ENCODE results near the gene AFMID.
"Not testable (repeated sequence)": the region's sequence is repeated elsewhere in the genome, so short reads cannot be mapped to it uniquely, and the experiment has no call there.

The AFMID gene

DNA sequence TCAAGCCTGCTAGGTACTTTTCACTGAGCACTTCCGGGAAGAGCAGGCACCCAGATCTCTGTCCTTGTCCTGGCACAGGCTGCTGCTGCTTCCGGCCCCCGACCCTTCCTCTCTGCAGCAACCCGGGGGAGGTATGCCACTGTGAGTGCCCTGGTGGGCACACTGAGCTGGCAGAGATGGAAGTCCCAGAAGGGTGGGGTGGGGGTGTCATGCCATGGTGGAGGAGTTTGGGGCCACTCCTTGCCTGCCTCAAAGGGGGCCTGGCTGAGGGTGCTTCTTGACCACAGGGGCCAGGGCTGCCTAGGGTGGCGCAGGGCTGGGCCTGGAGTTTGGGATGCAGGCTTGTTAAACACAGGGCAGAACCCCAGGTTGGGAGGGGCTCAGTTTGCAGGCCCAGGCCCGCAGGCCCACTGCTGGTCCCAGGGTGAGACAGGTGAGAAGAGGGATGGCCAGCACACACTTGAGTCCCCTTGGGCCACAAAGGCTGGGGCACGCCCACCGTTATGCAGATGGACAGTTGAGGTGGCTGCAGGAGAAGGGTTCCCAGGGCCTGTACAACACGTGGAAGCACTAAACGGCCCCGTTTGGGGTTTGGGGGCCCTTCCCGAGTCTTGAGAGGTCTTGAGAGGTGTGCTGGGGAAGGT, 53.0 kb downstream of the AFMID start:
- no peak for DNase-seq

DNA sequence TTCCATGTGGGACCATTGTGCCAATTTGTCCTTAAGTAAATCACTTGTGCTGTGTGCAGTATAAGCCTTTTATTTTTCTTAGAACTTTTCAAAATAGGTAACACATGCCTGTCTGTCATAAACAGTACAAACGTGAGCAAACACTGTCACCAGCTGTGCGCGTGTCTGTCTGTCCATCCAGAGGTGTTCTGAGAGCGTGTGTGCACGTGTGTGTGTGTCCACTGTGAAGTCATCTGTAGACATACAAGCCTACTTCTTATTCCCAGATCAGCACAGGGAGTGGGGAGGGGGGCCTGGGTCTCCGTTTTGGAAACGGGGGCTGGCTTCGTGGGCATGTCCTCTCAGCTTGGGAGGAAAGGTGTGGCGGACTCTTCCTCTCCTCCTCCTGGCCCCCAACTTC, 53.7 kb downstream of the AFMID start:
- no peak for DNase-seq

DNA sequence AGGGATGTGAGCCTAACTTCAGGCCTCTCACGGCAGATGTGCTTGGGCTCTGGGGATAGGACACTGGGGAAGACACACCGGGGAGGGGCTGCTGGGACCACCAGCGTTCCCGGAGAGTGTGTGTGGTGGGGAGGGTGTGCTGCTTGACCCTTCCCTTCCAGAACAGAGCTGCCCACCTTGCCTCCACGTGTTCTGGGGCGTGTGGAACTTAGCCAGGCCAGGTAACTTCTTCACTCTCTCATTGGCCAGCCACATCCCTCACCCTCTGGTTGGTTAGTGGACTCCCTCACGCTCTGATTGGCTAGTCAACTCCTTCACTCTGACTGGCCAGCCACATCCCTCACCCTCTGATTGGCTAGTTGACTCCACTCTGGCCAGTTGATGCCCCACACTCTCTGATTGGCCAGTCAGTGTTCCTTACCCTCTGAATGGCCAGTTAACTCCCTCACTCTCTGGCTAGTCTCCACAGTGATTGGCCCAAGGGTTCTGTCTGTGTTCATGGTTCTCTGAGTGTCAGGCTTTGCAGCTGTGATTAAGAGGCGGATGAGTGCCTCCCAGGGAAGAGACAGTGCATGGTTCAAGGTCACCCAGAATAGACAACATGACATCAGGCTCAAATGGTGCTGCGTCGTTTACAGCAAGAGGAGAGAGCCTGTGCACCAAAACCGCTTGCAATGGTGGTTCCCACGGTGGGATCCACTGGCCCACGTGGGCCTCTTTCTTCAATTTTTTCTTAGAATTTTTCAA, 54.3 kb downstream of the AFMID start:
- peak; percentile 23 for DNase-seq

DNA sequence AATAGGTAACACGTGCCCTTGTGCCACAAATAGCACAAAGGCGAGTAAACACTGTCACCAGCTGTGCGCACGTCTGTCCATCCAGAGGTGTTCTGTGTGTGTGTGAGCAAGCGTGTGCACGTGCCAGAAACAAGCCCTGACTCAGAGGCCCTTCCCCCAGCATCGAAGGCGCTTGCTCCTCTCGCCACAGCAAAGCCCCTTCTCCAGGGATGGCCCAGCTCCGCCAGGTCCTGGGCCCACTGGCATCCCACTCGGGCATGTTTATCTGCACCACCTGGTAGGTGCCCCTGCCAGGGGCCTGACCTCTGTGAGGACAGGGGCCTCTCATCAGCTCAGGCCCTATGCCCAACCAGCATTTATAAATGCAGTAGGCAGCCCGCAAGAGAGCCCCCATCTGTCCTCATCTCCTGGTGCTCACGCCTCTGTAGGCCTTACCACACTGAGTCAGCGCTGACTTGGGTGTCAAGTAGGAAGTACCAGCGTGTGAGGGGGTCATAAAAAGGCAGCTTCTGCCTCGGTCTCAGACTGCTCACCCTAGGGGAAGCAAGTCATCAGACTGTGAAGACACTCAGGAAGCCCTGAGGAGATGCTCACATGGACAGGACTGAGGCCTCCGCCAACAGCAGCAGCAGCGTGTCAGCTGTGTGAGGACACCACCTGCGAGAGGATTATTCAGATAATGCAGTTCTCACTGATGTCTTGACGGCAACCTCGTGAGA, 55.0 kb downstream of the AFMID start:
- no peak for DNase-seq

DNA sequence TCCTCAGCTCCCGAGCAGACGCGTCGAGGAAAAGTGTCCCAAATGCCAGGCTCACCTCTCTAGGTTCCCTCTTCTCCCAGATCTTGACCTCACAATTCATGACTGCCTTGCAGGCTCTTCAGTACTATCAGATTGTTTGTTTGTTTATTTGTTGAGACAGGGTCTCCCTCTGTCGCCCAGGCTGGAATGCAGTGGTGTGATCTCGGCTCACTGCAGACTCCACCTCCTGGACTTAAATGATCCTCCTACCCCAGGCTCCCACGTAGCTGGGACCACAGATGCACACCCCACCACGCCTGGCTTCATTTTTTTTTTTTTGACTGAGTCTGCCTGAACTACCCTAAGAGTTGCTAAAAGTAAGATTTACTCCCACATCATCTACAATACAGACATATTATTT, 60.1 kb downstream of the AFMID start:
- DNase-seq: no peak

DNA sequence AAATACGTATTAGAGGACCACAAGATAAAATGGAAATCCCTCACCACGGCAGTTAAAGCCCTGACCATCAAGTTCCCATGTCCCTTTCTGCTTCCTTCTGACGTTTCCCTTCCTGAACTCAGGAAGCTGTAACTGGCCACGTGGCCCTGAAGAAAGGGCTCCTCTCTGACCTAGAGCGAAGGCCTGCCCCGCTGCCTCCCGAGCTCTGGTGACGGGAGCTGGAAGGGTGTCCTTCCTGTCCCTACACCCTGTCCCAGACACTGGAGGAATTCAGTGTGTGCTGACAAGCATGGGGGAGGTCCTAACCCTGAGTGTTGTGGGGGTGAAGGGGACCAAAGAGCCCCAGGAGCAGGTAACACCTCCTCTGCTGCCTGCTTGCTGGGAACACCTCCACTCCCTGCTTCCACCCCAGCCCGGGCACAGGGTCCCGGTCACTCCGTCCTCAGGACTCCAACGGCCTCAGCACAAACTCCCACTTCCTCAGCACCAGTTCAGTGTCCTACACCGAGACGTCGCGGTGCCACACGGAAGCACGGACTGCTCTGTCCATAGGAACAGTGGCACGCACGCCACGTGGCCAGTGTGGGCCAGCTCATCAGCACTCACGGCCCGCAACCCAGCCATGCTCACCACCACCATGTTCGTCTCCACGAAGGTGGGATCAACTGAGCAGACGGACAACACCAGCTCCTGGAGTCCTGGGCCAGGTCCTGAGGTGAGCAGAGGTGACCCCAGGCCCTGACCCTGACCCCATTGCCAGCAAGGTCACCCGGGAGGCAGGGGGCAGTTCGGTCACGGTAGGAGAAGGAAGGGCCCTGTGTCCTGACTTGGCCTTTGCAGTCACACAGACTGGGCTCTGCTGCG, 61.1 kb downstream of the AFMID start:
- no peak for DNase-seq

DNA sequence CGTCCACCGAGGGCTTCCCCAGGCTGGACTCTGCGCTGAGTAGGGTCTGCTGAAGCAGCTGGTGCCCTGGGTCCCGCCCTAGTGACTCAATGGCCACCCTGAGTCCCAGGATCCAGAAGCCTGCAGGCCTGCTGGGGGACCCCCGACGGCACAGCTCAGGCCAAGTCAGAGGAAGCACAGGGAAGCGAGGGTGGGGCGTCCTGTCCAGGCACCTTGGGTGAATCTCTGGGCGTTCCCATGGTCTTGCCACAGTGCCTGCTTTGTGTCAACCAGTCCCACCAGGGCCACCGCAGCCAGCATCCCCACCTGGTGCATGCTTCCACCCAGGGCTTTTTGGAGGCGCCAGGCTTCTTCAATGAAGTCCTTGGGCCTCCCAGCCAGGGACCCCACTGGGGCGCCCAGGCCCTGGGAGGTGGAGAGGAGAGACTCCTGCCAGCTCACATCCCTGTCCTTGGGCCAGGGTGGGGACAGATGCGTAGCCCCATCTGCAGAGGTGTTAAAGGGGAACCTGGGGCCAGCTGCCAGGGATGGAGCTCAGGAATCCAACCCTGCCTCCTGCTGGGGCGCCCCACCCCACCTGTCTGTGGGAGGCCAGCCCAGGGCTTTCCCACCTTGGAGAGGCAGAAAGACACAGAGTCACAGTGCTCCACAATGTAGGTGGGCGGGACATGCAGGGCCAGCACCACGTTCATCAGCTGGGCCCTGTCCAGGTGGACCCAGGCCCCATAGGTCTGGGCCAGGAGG, 62.1 kb downstream of the AFMID start:
- DNase-seq: no peak

DNA sequence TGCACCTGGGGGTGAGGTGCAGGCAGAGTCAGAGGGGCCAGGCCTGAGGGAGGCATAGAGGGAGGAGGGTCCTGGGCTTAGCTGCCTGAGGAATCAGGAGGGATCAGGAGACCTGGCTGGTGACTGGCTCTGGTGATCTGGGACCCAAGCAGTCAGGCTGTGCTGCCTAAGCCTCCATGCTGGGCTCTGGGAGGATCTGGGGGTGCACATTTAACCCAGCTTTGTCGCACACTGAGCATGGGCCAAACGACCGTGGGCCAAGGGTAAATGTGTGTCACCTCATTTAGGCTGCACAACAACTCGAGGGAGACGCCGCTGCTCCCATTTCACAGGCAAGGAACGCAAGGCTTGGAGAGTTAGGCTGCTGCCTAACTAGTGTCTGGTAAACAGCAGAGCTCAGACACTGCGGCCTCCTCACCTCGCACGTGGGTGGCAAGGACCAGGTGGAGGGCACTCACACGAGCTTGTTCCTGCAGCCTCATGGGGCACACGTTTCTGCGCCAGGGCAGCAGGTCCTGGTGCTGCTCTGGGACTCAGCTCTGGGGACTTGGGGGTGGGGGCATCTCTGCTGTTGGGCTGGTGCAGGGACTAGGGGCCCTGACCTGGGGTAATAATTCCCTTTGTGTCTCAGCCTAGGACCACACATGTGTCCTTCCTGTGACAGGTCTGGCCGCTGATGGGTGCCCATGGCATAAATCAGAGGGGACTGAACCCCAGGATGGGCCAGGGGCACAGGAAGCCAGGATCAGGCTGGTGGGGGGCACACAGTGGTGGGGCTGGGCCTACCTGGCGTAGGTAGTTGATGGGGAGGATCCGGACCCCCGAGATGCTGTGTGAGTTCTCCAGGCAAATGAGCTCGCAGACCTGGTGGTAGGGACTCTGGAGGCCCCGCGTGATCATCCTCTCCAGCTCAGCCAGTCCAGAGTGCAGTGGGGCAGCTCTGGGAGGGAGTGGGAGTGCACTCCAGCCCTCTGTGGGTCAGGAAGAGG, 63.0 kb downstream of the AFMID start:
- no peak for DNase-seq

DNA sequence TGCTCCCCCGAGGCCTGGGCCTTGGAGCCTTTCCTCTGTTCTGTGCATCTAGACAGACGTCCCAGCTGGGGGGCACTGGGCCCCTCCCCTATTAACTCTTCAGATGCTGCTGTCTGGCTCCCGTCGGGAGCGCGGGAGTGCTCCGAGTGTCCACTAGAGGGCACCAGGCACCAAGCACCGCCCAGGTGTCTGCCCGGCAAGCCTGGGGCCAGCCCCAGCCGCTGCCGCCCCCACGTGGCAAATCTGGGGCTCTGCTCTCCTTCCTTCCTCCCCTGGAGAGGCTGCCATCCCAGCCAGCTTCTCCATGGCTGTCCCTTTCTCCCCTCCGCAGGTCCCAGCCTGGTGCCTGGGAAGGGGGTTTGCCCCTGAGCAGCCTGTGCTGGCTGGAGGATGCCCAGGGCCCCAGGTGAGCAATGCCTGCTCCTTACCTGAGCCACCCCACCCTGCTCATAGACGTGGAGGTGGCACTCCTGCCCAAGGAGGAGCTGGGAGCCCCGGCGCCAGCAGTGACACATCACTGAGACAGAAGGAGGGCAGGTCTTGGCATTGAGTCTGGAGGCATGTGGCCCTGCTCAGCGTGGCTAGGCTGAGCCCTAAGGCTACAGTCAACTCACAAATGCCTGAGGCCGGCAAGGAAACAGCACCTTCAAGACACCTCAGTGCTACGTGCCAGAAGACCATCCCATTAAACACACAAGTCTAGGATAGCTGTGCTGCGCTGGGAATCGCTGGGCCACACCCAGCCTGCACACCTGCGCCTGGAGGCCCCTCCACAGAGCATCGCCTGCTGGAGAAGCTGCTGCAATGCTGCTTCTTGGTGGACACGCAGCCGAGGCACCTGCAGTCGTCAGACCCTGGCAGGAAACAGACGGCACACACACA, 64.0 kb downstream of the AFMID start:
- DNase-seq: peak; percentile 62

DNA sequence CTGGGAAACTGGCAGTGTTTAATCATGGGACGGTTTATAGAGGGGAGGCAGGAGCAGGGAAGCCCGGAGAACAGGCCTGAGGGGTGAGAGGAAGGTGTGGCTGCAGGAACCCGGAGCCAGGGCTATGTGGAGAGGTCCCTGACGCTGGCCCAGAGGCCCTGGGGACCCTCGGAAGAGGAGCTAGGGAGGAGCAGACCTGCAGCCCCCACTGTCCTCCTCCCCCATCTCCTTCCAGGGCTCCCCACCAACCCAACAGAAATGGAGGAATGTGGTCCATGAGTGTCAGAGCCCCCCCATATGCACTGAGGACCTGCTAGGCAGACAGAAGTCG, 64.6 kb downstream of the AFMID start:
- no peak for DNase-seq

DNA sequence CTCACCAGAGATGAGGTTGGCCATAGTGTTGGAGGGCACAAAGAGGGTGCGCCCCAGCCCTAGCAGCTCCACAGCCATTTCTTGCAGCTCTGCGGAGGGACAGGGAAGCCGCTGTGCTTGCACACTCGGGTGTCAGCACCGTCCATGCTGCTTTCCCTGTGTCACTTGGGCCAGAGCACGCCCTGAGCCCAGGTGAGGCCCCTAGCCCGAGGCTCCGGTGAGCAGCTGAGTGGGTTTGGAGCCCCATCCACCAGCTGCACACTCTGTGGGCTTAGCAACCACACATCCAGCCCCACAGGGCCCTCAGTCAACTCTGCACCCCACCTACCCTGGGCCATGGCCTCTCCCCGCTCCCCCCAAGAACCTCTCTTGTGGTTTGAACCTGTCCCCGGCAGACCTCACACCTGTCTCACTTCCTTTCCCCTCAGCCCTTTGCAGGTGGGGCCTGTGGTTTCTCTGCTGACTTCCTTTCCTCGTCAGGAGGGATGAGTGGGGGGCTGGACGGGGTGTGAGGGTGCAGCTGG, 65.0 kb downstream of the AFMID start:
- DNase-seq: no peak

DNA sequence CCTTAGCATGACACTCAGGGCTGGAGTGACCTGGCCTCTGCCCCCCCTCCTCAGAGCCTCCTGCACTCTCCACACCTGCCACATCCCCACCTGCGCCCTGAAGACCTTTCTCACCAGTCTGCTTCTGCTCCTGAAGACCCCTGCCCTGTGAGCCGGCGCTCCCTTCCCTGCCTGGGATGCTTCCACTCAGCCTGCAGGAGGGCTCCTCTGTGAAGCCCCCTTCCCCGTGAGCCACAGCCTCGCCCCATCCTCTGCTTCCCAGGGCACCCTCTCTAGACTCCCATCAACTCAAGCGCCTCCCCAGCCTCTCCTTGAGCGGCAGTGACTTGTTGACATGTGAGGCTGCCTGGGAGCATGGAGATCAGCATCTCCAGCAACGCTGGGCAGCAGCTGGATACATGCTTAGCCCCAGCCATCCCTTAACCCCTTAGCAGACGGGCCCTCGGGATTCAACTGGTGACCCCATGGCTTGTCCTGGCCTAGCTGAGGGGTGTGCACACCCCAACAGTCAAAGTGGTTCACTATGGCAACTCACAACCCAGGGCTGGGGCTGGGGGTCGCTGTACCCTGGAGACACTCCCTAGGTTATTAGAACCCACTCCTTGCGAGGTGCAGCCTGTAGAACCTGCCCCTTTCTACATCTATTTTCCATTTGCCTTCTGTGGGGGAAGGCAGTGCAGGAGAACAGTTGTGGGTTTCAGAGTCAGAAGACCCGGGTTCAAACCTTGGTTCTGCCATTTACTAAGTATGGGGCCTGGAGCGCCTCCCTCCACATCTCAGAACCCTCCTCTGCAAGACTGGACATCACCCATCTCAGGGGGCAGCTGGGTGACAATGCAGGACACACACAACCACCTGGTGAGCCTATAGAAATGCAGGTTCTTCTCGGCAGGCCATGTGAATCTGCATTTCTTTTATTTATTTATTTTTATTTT, 65.8 kb downstream of the AFMID start:
- DNase-seq: no peak

DNA sequence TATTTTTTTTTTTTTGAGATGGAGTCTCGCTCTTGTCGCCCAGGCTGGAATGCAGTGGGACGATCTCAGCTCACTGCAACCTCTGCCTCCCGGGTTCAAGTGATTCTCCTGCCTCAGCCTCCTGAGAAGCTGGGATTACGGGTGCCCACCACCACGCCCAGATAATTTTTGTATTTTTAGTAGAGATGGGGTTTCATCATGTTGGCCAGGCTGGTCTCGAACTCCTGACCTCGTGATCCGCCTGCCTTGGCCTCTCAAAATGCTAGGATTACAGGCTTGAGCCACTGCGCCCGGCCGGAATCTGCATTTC, 66.4 kb downstream of the AFMID start:
- DNase-seq: not testable (repeated sequence)

DNA sequence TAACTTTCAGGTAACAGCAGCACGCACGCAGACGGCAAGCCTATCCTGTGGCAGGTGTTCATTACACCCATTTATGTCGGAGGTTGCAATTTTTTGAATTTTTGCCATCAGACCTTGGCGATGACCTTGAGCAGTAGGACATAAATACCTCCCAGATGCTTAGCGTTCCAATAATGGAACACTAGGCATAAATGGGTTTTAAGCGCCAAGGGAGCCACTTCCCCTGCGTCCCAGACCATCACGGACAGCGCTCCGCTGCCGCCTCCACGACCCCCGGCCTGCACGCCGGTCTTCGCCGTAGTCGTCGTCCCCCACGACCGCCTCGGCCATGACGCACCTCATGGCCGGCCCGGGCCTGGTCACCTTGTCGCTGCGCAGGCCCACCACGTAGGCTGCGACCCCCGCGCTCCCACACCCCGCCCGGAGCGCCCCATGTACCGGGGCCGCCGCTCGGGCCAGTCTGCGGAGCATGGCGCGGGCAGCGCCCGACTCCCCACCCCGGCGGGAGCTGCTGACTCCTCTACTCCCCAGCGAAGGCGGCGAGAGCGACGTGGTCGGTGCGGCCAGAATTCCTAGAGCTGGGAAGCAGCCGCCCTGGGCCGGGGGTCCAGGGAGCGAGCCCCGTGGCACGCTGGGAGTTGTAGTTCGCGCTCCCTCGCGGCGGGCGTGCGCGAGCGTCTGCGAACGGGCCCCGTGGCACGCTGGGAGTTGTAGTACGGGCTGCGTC, 66.9 kb downstream of the AFMID start:
- peak; percentile 61 for DNase-seq

DNA sequence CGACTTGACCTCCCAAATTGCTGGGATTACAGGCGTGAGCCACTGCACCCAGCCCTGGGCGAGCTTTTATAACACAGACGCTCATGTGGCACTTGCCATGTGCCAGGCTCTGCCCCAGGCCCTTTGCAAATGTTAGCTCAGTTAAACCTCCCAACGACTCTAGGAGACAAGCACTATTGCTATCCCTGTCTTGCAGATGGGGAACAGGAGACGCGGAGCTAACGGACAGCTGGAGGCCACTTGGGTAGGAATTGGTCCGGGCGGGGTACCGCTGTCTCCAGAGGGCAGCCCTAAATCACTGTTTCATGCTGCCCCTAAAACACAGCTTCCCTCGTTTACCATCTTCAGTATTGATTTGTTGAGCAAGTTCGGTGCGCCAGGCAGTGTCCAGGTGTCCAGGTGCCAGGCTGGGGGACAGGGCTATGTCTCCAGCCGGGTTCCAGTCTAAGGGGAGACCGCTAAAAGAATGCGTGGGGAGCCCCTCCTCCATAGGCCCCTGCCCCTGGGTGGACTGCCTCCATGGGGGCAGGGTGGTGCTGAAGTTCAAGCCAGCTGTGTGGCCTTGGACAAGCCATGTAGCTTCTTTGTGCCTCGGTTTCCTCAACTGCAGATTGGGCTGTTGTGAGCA, 68.0 kb downstream of the AFMID start:
- no peak for DNase-seq

DNA sequence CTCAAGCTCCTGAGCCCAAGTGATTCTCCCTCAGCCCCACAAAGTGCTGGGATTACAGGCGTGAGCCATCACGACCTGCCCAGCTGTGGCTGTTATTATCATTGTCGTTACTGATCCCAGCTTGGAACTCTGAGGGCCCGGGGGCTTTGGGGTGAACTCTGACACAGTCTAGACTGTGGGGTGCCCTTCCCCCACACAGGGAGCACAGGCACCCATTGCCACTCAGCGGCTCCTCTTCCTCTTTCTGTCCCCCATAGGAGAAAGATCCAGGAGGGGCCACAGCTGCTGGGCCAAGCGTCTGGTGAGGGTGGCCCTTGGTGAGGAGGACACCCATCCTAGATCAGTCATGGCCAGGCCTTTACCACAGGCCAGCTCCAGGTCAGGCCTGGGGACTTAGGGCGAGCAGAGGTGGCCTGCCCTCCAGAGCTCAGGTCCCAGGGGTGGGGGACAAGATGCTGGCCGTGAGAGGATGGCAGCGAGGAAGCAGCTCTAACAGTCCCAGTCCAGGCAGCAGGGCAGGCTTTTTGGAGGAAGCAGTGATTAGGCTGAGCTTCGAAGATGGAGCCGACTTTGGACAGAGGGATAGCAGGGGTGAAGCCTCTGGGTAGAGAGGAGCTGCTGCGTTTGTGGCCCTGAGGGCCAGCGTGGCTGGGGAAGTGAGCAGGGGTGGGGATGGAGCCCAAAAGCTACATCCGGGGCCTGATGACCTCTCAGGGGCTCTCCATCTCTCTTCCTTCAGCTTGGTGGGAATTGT, 69.0 kb downstream of the AFMID start:
- DNase-seq: no peak
